GM23338 (cell line): ENCODE results near the gene LRRC27. TPM values are rescaled to one million over a fixed set of nuclear protein-coding genes. Genes with fewer than 3 reads are reported as not detected.

ENCODE experiments used
- ATAC-seq: fragments of 200-7000 bp; cut with Tn5 transposase; 3 replicates; pipeline ENCODE4 v1.9.1; 2020
- DNase-seq: peaks from one replicate; pipeline ENCODE4 v3.0.0-alpha.2; 2015; ENCODE audit warnings: low spot score
- H2AFZ ChIP-seq: fragments of 200-600 bp; sonication (generic); 2 replicates; pipeline ENCODE4 v1.8.0; 2016; ENCODE audit warnings: antibody characterized with exemption, mild to moderate bottlenecking, moderate library complexity
- H3F3A ChIP-seq: fragments of 200-600 bp; sonication (generic); replicated peaks from 2 replicates; pipeline ENCODE4 v1.8.0; 2017; ENCODE audit warnings: antibody characterized with exemption, mixed run types, low read depth
- H3K27ac ChIP-seq: fragments of 200-600 bp; sonication (generic); 2 replicates; pipeline ENCODE4 v1.6.1; 2016; ENCODE audit warnings: low read depth
- H3K27me3 ChIP-seq: fragments of 200-600 bp; sonication (generic); 2 replicates; pipeline ENCODE4 v1.8.0; 2016; ENCODE audit warnings: mild to moderate bottlenecking, mixed run types, moderate library complexity; ENCODE audit not compliant: insufficient read depth
- H3K36me3 ChIP-seq: fragments of 200-600 bp; sonication (generic); 2 replicates; pipeline ENCODE4 v1.8.0; 2016; ENCODE audit warnings: mild to moderate bottlenecking; ENCODE audit not compliant: insufficient read depth
- H3K4me1 ChIP-seq: fragments of 200-600 bp; sonication (generic); 2 replicates; pipeline ENCODE4 v1.8.0; 2016; ENCODE audit warnings: mild to moderate bottlenecking, moderate library complexity; ENCODE audit not compliant: insufficient read depth
- H3K4me2 ChIP-seq: fragments of 200-600 bp; sonication (generic); 2 replicates; pipeline ENCODE4 v1.7.1; 2017; ENCODE audit warnings: mixed run types
- H3K4me3 ChIP-seq: fragments of 200-600 bp; sonication (generic); 2 replicates; pipeline ENCODE4 v1.6.1; 2016; ENCODE audit warnings: mixed run types
- H3K79me2 ChIP-seq: fragments of 200-600 bp; sonication (generic); replicated peaks from 2 replicates; pipeline ENCODE4 v1.8.0; 2017; ENCODE audit warnings: mild to moderate bottlenecking; ENCODE audit not compliant: insufficient read depth
- H3K9me2 ChIP-seq: fragments of 200-600 bp; sonication (generic); 2 replicates; pipeline ENCODE4 v1.8.0; 2017; ENCODE audit not compliant: insufficient read depth
- H4K20me1 ChIP-seq: fragments of 200-600 bp; sonication (generic); replicated peaks from 2 replicates; pipeline ENCODE4 v1.8.0; 2017; ENCODE audit warnings: mild to moderate bottlenecking; ENCODE audit not compliant: insufficient read depth
- H3K27ac Mint-ChIP-seq: 2 replicates; pipeline ENCODE4 v1.8.0; 2020; ENCODE audit warnings: inconsistent platforms, mild to moderate bottlenecking, moderate library complexity, mixed read lengths
- H3K27me3 Mint-ChIP-seq: 3 replicates; pipeline ENCODE4 v1.8.0; 2022; ENCODE audit warnings: low read depth, mild to moderate bottlenecking, moderate library complexity, mixed read lengths, inconsistent platforms; ENCODE audit not compliant: insufficient read depth, poor library complexity
- H3K36me3 Mint-ChIP-seq: 3 replicates; pipeline ENCODE4 v1.8.0; 2021; ENCODE audit warnings: low read depth, mild to moderate bottlenecking, inconsistent platforms, moderate library complexity, mixed read lengths
- H3K4me1 Mint-ChIP-seq: 3 replicates; pipeline ENCODE4 v1.8.0; 2020; ENCODE audit warnings: mild to moderate bottlenecking, inconsistent platforms, mixed read lengths
- H3K4me3 Mint-ChIP-seq: 3 replicates; pipeline ENCODE4 v1.8.0; 2021; ENCODE audit warnings: moderate library complexity, mild to moderate bottlenecking, inconsistent platforms, mixed read lengths
- H3K9me3 Mint-ChIP-seq: 3 replicates; pipeline ENCODE4 v1.8.0; 2020; ENCODE audit warnings: moderate library complexity, mild to moderate bottlenecking, inconsistent platforms, mixed read lengths
- CREB1 ChIP-seq: fragments of 250-450 bp; sonication (Bioruptor Pico); IDR thresholded peaks from 2 replicates; pipeline ENCODE4 v1.5.0; 2020; ENCODE audit warnings: low read depth, mild to moderate bottlenecking, moderate library complexity
- EZH2 ChIP-seq: fragments of 200-600 bp; sonication (generic); IDR thresholded peaks from one replicate; pipeline ENCODE4 v1.8.0; 2017; ENCODE audit warnings: antibody characterized with exemption, mild to moderate bottlenecking, low read depth; ENCODE audit not compliant: unreplicated experiment
- EZH2phosphoT487 ChIP-seq: fragments of 200-600 bp; sonication (generic); IDR thresholded peaks from one replicate; pipeline ENCODE4 v1.8.1; 2018; ENCODE audit warnings: antibody characterized with exemption; ENCODE audit not compliant: unreplicated experiment
- JUNB ChIP-seq: IDR thresholded peaks from one replicate; pipeline ENCODE4 v1.6.1; 2016; ENCODE audit warnings: antibody characterized with exemption; ENCODE audit not compliant: unreplicated experiment
- NANOG ChIP-seq: IDR thresholded peaks from 2 replicates; pipeline ENCODE4 v1.6.1; 2016; ENCODE audit warnings: antibody characterized with exemption, borderline replicate concordance
- POLR2AphosphoS5 ChIP-seq: IDR thresholded peaks from 2 replicates; pipeline ENCODE4 v1.6.1; 2016; ENCODE audit warnings: antibody characterized with exemption, low read depth
- STAT1 ChIP-seq: IDR thresholded peaks from one replicate; pipeline ENCODE4 v1.6.1; 2016; ENCODE audit warnings: antibody characterized with exemption; ENCODE audit not compliant: unreplicated experiment
- ZNF114 ChIP-seq: fragments of 250-450 bp; sonication (Bioruptor Pico); IDR thresholded peaks from 2 replicates; pipeline ENCODE4 v1.5.0; 2020; ENCODE audit warnings: mild to moderate bottlenecking, moderate library complexity
- ZNF331 ChIP-seq: fragments of 250-450 bp; sonication (Bioruptor Pico); IDR thresholded peaks from 2 replicates; pipeline ENCODE4 v1.5.0; 2020; ENCODE audit warnings: low read depth, mild to moderate bottlenecking, moderate library complexity
- polyA plus RNA-seq: library from polyadenylated mRNA; unstranded; fragments of >200 nt; fragmentation: Nextera tagmentation; extraction: Ambion mirVana; gene quantifications from 2 replicates; pipeline ENCODE4 v1.2.1, GENCODE V29; 2016
- total RNA-seq: library from RNA; depleted of rRNA; stranded (reverse); fragments of >200 nt; shearing (Covaris generic); gene quantifications from 2 replicates; pipeline ENCODE4 v1.2.3, GENCODE V29; 2014
- TF ChIP-seq, protein P1 (sequence below): fragments of 250-450 bp; sonication (Bioruptor Pico); IDR thresholded peaks from 2 replicates; pipeline ENCODE4 v1.5.0; 2020; ENCODE audit warnings: mild to moderate bottlenecking, moderate library complexity
- TF ChIP-seq, protein P2 (sequence below), 2 experiments: fragments of 200-600 bp in 1 of 2; sonication (generic) in 1 of 2; conservative IDR thresholded peaks; 2 replicates each; pipeline versions ENCODE4 v1.5.1 to v1.6.1; 2016 to 2017; ENCODE audit warnings: antibody characterized with exemption in 2 of 2, low read depth in 2 of 2, mild to moderate bottlenecking in 2 of 2, moderate library complexity in 1 of 2
- TF ChIP-seq, protein P3 (sequence below): IDR thresholded peaks from 2 replicates; pipeline ENCODE4 v1.6.1; 2016; ENCODE audit warnings: antibody characterized with exemption
- TF ChIP-seq, protein P4 (sequence below): IDR thresholded peaks from one replicate; pipeline ENCODE4 v1.6.1; 2018; ENCODE audit warnings: antibody characterized with exemption; ENCODE audit not compliant: unreplicated experiment

LRRC27 gene
- total and polyA plus RNA-seq, 2 experiments from 2014 or later = 2.9 to 3.5 TPM

DNA sequence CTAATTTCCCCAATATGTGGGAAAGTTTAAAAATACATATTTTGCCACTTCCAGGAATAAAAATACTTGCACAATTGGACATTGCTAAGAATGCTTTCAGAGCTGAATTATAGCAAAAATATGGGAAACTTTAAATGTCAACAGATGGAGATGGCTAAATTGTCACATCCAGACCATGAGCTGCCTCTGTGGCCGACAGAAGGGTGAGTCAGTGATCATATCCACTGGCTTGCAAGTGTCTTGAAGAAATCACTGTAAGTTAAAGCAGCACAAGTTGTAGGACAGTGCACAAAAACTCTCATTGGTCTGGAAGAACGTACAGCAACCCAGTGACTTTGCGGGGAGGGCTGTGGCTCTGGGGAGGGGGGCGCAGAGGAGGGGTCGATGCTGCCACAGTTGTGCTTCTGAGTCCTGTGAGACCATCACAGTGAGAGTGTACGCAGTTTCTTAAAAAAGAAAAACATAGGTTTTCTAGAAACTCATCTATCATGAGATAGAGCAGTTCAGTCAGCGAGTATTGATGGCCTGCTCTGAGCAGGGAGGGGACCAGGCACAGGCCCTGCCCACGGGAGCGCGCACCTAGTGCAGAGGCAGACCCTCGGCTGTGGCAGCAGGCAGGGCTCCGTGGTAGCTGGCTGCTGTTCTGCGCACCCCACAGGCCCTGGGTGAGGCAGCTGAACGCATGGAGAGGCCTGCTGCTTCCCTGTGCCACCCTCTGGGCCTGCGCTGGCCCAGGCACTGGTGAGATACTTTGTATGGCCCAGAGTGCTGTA is 25.5 kb downstream of the LRRC27 start:
- peaks cover 8% of the 10 kb centered on the region for H3K4me1 Mint-ChIP-seq
- no peaks in the 10 kb centered on the region for H3K36me3 ChIP-seq
- H3K4me1 ChIP-seq = no peaks in the 10 kb centered on the region
- H3K27me3 Mint-ChIP-seq = peaks cover 15% of the 10 kb centered on the region
- no peak overlapping the region for H3K27ac ChIP-seq
- H2AFZ ChIP-seq = no peak overlapping the region
- H3K4me3 ChIP-seq = no peak overlapping the region
- ATAC-seq (no peak), DNase-seq (no peak)
- no peak overlapping the region for H3K27ac Mint-ChIP-seq
- H3K79me2 ChIP-seq = no peaks in the 10 kb centered on the region
- no peaks in the 10 kb centered on the region for H4K20me1 ChIP-seq
- H3F3A ChIP-seq = no peaks in the 10 kb centered on the region
- no peak for TF ChIP-seq EZH2phosphoT487
- TF ChIP-seq ZNF114 (CRISPR knock-in tag) = no peak
- no peak for TF ChIP-seq ZNF331 (CRISPR knock-in tag)
- TF ChIP-seq, protein P1, sequence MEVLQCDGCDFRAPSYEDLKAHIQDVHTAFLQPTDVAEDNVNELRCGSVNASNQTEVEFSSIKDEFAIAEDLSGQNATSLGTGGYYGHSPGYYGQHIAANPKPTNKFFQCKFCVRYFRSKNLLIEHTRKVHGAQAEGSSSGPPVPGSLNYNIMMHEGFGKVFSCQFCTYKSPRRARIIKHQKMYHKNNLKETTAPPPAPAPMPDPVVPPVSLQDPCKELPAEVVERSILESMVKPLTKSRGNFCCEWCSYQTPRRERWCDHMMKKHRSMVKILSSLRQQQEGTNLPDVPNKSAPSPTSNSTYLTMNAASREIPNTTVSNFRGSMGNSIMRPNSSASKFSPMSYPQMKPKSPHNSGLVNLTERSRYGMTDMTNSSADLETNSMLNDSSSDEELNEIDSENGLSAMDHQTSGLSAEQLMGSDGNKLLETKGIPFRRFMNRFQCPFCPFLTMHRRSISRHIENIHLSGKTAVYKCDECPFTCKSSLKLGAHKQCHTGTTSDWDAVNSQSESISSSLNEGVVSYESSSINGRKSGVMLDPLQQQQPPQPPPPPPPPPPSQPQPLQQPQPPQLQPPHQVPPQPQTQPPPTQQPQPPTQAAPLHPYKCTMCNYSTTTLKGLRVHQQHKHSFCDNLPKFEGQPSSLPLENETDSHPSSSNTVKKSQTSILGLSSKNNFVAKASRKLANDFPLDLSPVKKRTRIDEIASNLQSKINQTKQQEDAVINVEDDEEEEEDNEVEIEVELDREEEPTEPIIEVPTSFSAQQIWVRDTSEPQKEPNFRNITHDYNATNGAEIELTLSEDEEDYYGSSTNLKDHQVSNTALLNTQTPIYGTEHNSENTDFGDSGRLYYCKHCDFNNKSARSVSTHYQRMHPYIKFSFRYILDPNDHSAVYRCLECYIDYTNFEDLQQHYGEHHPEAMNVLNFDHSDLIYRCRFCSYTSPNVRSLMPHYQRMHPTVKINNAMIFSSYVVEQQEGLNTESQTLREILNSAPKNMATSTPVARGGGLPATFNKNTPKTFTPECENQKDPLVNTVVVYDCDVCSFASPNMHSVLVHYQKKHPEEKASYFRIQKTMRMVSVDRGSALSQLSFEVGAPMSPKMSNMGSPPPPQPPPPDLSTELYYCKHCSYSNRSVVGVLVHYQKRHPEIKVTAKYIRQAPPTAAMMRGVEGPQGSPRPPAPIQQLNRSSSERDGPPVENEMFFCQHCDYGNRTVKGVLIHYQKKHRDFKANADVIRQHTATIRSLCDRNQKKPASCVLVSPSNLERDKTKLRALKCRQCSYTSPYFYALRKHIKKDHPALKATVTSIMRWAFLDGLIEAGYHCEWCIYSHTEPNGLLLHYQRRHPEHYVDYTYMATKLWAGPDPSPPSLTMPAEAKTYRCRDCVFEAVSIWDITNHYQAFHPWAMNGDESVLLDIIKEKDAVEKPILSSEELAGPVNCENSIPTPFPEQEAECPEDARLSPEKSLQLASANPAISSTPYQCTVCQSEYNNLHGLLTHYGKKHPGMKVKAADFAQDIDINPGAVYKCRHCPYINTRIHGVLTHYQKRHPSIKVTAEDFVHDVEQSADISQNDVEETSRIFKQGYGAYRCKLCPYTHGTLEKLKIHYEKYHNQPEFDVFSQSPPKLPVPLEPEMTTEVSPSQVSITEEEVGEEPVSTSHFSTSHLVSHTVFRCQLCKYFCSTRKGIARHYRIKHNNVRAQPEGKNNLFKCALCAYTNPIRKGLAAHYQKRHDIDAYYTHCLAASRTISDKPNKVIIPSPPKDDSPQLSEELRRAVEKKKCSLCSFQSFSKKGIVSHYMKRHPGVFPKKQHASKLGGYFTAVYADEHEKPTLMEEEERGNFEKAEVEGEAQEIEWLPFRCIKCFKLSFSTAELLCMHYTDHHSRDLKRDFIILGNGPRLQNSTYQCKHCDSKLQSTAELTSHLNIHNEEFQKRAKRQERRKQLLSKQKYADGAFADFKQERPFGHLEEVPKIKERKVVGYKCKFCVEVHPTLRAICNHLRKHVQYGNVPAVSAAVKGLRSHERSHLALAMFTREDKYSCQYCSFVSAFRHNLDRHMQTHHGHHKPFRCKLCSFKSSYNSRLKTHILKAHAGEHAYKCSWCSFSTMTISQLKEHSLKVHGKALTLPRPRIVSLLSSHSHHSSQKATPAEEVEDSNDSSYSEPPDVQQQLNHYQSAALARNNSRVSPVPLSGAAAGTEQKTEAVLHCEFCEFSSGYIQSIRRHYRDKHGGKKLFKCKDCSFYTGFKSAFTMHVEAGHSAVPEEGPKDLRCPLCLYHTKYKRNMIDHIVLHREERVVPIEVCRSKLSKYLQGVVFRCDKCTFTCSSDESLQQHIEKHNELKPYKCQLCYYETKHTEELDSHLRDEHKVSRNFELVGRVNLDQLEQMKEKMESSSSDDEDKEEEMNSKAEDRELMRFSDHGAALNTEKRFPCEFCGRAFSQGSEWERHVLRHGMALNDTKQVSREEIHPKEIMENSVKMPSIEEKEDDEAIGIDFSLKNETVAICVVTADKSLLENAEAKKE (CRISPR knock-in tag) = no peak
- no peak for TF ChIP-seq NANOG
- TF ChIP-seq JUNB = no peak
- TF ChIP-seq, protein P2, sequence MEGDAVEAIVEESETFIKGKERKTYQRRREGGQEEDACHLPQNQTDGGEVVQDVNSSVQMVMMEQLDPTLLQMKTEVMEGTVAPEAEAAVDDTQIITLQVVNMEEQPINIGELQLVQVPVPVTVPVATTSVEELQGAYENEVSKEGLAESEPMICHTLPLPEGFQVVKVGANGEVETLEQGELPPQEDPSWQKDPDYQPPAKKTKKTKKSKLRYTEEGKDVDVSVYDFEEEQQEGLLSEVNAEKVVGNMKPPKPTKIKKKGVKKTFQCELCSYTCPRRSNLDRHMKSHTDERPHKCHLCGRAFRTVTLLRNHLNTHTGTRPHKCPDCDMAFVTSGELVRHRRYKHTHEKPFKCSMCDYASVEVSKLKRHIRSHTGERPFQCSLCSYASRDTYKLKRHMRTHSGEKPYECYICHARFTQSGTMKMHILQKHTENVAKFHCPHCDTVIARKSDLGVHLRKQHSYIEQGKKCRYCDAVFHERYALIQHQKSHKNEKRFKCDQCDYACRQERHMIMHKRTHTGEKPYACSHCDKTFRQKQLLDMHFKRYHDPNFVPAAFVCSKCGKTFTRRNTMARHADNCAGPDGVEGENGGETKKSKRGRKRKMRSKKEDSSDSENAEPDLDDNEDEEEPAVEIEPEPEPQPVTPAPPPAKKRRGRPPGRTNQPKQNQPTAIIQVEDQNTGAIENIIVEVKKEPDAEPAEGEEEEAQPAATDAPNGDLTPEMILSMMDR (conservative IDR thresholded peaks at IDR 0.05; ENCODE audit: low read depth in 2 of 2) = no peak
- TF ChIP-seq, protein P3, sequence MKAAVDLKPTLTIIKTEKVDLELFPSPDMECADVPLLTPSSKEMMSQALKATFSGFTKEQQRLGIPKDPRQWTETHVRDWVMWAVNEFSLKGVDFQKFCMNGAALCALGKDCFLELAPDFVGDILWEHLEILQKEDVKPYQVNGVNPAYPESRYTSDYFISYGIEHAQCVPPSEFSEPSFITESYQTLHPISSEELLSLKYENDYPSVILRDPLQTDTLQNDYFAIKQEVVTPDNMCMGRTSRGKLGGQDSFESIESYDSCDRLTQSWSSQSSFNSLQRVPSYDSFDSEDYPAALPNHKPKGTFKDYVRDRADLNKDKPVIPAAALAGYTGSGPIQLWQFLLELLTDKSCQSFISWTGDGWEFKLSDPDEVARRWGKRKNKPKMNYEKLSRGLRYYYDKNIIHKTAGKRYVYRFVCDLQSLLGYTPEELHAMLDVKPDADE = no peak
- no peak for TF ChIP-seq CREB1
- TF ChIP-seq, protein P4, sequence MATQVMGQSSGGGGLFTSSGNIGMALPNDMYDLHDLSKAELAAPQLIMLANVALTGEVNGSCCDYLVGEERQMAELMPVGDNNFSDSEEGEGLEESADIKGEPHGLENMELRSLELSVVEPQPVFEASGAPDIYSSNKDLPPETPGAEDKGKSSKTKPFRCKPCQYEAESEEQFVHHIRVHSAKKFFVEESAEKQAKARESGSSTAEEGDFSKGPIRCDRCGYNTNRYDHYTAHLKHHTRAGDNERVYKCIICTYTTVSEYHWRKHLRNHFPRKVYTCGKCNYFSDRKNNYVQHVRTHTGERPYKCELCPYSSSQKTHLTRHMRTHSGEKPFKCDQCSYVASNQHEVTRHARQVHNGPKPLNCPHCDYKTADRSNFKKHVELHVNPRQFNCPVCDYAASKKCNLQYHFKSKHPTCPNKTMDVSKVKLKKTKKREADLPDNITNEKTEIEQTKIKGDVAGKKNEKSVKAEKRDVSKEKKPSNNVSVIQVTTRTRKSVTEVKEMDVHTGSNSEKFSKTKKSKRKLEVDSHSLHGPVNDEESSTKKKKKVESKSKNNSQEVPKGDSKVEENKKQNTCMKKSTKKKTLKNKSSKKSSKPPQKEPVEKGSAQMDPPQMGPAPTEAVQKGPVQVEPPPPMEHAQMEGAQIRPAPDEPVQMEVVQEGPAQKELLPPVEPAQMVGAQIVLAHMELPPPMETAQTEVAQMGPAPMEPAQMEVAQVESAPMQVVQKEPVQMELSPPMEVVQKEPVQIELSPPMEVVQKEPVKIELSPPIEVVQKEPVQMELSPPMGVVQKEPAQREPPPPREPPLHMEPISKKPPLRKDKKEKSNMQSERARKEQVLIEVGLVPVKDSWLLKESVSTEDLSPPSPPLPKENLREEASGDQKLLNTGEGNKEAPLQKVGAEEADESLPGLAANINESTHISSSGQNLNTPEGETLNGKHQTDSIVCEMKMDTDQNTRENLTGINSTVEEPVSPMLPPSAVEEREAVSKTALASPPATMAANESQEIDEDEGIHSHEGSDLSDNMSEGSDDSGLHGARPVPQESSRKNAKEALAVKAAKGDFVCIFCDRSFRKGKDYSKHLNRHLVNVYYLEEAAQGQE = no peak
- TF ChIP-seq STAT1 = no peak
- no peak for TF ChIP-seq EZH2
- no peak for TF ChIP-seq POLR2AphosphoS5
- H3K4me3 Mint-ChIP-seq = no peak overlapping the region
- no peaks in the 10 kb centered on the region; the same call in 2 of the 3 replicates for H3K9me3 Mint-ChIP-seq
- no peaks in the 10 kb centered on the region for H3K27me3 ChIP-seq
- no peaks in the 10 kb centered on the region for H3K9me2 ChIP-seq
- no peak overlapping the region for H3K4me2 ChIP-seq
- peaks cover 3% of the 10 kb centered on the region; the same call in 1 of the 3 replicates for H3K36me3 Mint-ChIP-seq
